Endothelial cell of umbilical vein (primary cell): Measurements from ENCODE around the gene RNF183. TPM values are rescaled to one million over a fixed set of nuclear protein-coding genes. Genes with fewer than 3 reads are reported as not detected.

Experiments used
- BruUV-seq: library from RNA; stranded (reverse); fragments of 400-500 nt; replicated peaks from 2 replicates; lab custom pipeline; 2021; lab: Mats Ljungman, UMichigan
- CTCF ChIA-PET: fragments of 300-600, 350-600 bp; sonication (Branson Sonifier 250); formaldehyde crosslinking; loops from one replicate; lab custom pipeline; 2021; ENCODE audit warnings: antibody characterized with exemption, inconsistent platforms; lab: Charles Lee
- POLR2A ChIA-PET: fragments of 300-600, 350-600 bp; sonication (Branson Sonifier 250); formaldehyde crosslinking; loops from one replicate; lab custom pipeline; 2021; ENCODE audit warnings: antibody characterized with exemption, inconsistent platforms; lab: Charles Lee
- DNase-seq: peaks from one replicate; pipeline ENCODE4 v3.0.0-alpha.2; 2011; ENCODE audit warnings: low read depth, low spot score
- FAIRE-seq: peaks from 2 replicates; lab custom pipeline; 2011; peaks lifted over from hg19 to GRCh38; lab: Jason Lieb, UNC
- H2AFZ ChIP-seq: 2 replicates; pipeline ENCODE4 v1.6.0; 2012; ENCODE audit warnings: low read depth, low read length, control low read depth, inconsistent platforms
- H3K27ac ChIP-seq: 2 replicates; pipeline ENCODE4 v1.5.1; 2011; ENCODE audit warnings: low read depth, mild to moderate bottlenecking, control low read depth, low read length, moderate library complexity; ENCODE audit not compliant: insufficient read depth
- H3K27me3 ChIP-seq, 2 experiments: 2 replicates each; pipeline versions ENCODE4 v1.6.0 to v1.6.1; 2011; ENCODE audit warnings: low read length in 2 of 2, mixed read lengths in 1 of 2; ENCODE audit not compliant: control insufficient read depth in 2 of 2, insufficient read depth in 2 of 2
- H3K36me3 ChIP-seq, 2 experiments: 2 replicates in 1 of 2; 3 replicates in 1 of 2; pipeline ENCODE4 v1.5.1; 2011; ENCODE audit warnings: low read length in 2 of 2, mild to moderate bottlenecking in 1 of 2, moderate library complexity in 1 of 2; ENCODE audit not compliant: control insufficient read depth in 2 of 2, insufficient read depth in 2 of 2; ENCODE audit errors: extremely low read depth in 1 of 2
- H3K4me1 ChIP-seq: 3 replicates; pipeline ENCODE4 v1.5.1; 2011; ENCODE audit warnings: mild to moderate bottlenecking, low read length; ENCODE audit not compliant: control insufficient read depth, insufficient read depth; ENCODE audit errors: extremely low read depth
- H3K4me2 ChIP-seq: 2 replicates; pipeline ENCODE4 v1.6.1; 2011; ENCODE audit warnings: low read length, control low read depth, mixed read lengths; ENCODE audit not compliant: insufficient read depth
- H3K4me3 ChIP-seq, 3 experiments: fragments of 200-600 bp in 1 of 3; sonication (generic), shearing (Covaris generic) in 1 of 3; replicated peaks in 1 of 3; 2 replicates each; pipeline ENCODE4 v1.5.1; 2011 to 2016; ENCODE audit warnings: control low read depth in 3 of 3, low read length in 3 of 3, mild to moderate bottlenecking in 2 of 3, inconsistent platforms in 1 of 3, low read depth in 1 of 3, moderate library complexity in 1 of 3; ENCODE audit not compliant: insufficient read depth in 1 of 3
- H3K79me2 ChIP-seq: 2 replicates; pipeline ENCODE4 v1.6.0; 2012; ENCODE audit warnings: low read length, inconsistent platforms; ENCODE audit not compliant: control insufficient read depth, insufficient read depth
- H3K9ac ChIP-seq: replicated peaks from 2 replicates; pipeline ENCODE3; 2011; ENCODE audit warnings: low read length, control low read depth; ENCODE audit not compliant: insufficient read depth; ENCODE audit errors: extremely low read depth
- H3K9me1 ChIP-seq: replicated peaks from 3 replicates; pipeline ENCODE4 v1.6.0; 2011; ENCODE audit warnings: mild to moderate bottlenecking, low read length; ENCODE audit not compliant: control insufficient read depth, insufficient read depth; ENCODE audit errors: extremely low read depth
- H3K9me3 ChIP-seq: replicated peaks from 2 replicates; pipeline ENCODE4 v1.5.1; 2012; ENCODE audit warnings: low read length, inconsistent platforms; ENCODE audit not compliant: control insufficient read depth, insufficient read depth
- H4K20me1 ChIP-seq: replicated peaks from 2 replicates; pipeline ENCODE3; 2011; ENCODE audit warnings: mild to moderate bottlenecking, low read length; ENCODE audit not compliant: control insufficient read depth, insufficient read depth; ENCODE audit errors: extremely low read depth
- EZH2 ChIP-seq: IDR thresholded peaks from 2 replicates; pipeline ENCODE4 v1.6.1; 2012; ENCODE audit warnings: borderline replicate concordance, low read depth, mild to moderate bottlenecking, moderate library complexity, low read length, inconsistent platforms; ENCODE audit not compliant: severe bottlenecking
- FOS ChIP-seq: IDR thresholded peaks from 2 replicates; pipeline ENCODE4 v1.6.1; 2011; ENCODE audit warnings: mild to moderate bottlenecking, low read length, moderate library complexity, borderline replicate concordance; ENCODE audit not compliant: insufficient read depth
- GATA2 ChIP-seq: IDR thresholded peaks from 2 replicates; pipeline ENCODE4 v1.7.0; 2011; ENCODE audit warnings: low read depth, mild to moderate bottlenecking, moderate library complexity, mixed read lengths, low read length; ENCODE audit not compliant: insufficient read length, insufficient read depth
- JUN ChIP-seq: IDR thresholded peaks from 2 replicates; pipeline ENCODE4 v1.6.1; 2011; ENCODE audit warnings: borderline replicate concordance, low read depth; ENCODE audit not compliant: insufficient read length, insufficient read depth
- MYC ChIP-seq: IDR thresholded peaks from one replicate; pipeline ENCODE4 v1.6.1; 2011; ENCODE audit warnings: mild to moderate bottlenecking, low read depth, low read length
- POLR2A ChIP-seq: IDR thresholded peaks from 2 replicates; pipeline ENCODE4 v1.6.1; 2012; ENCODE audit warnings: low read depth, mild to moderate bottlenecking, control low read depth, low read length
- POLR2AphosphoS5 ChIP-seq: IDR thresholded peaks from 2 replicates; pipeline ENCODE4 v1.6.1; 2012; ENCODE audit warnings: low read depth, mild to moderate bottlenecking, control low read depth, low read length, moderate library complexity; ENCODE audit not compliant: insufficient read depth
- dilution Hi-C: fragments of 300-500 bp; cut with MboI; formaldehyde crosslinking; loops from one replicate; pipeline ENCODE4 v1.15.0; 2019; ENCODE audit warnings: low sequenced_read_pairs; ENCODE audit not compliant: extremely low pct_ligation_motif_present
- intact Hi-C: fragments of 100-400 bp; cut with micrococcal nuclease; formaldehyde crosslinking; loops from one replicate; pipeline ENCODE4 v1.10.0; 2022
- polyA plus RNA-seq, 4 experiments: library from polyadenylated mRNA; depleted of rRNA in 3 of 4; stranded (reverse) in 3 of 4; unstranded in 1 of 4; fragments of >200 nt; gene quantifications; 2 replicates each; pipeline versions ENCODE4 v1.2.1 to v1.2.3, GENCODE V29; 2011 to 2012; ENCODE audit warnings: missing spikeins in 1 of 4
- total RNA-seq: library from RNA; stranded (reverse); gene quantifications from 2 replicates; pipeline ENCODE4 v1.2.3, GENCODE V29; 2021
- TF ChIP-seq, protein P1 (sequence below): IDR thresholded peaks from 2 replicates; pipeline ENCODE4 v1.6.1; 2011; ENCODE audit not compliant: insufficient read depth, insufficient read length
- TF ChIP-seq, protein P2 (sequence below), 2 donors: IDR thresholded peaks; 1 replicate in 1 of 2; 2 replicates in 1 of 2; pipeline ENCODE4 v1.5.1; 2011; ENCODE audit warnings: low read length in 2 of 2, mild to moderate bottlenecking in 2 of 2, moderate library complexity in 2 of 2, control low read depth in 1 of 2, inconsistent platforms in 1 of 2, low read depth in 1 of 2; ENCODE audit not compliant: insufficient read depth in 1 of 2; ENCODE audit errors: extremely low read depth in 1 of 2

Gene RNF183
- total and polyA plus RNA-seq, 2 donors (not counting 3 experiments of a cell fraction or from before 2014, with no cell fraction given): not detected

DNA sequence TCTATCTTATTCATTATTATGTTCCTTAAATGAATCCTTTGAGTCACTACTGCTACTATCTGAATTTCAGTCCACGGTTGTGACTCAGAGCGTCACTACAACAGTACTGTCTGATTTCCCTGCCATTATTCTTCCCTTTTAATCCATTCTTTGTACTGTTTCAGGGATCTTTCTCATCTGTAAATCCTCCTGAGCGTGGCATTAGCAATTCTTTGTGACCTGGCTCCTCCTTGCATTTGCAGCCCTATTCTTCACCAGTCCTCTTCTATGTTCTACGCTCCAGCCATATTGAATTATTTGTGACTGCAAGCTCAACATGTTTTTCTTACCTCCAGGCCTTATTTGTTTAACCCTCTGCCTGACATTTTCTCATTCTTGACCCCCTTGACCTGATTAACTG is 21.8 kb downstream of the RNF183 start:
- no peaks in the 10 kb centered on the region for H3K9me3 ChIP-seq
- no peak overlapping the region for H3K4me2 ChIP-seq
- peaks cover 23 to 27% of the 10 kb centered on the region in 2 experiments for H3K36me3 ChIP-seq
- FAIRE-seq (no peak), DNase-seq (no peak)
- BruUV-seq: no TSS peak
- peaks cover 3% of the 10 kb centered on the region for H3K4me1 ChIP-seq
- intact Hi-C loops: no loop called here
- ChIA-PET CTCF (no interaction called here), POLR2A (no interaction called here)
- H3K79me2 ChIP-seq: peaks cover 7% of the 10 kb centered on the region
- H3K27ac ChIP-seq: no peak overlapping the region
- no peak overlapping the region for H2AFZ ChIP-seq
- no peak overlapping the region for H3K9ac ChIP-seq
- dilution Hi-C loops: no loop called here
- H3K9me1 ChIP-seq: no peaks in the 10 kb centered on the region
- no peaks in the 10 kb centered on the region for H4K20me1 ChIP-seq
- H3K27me3 ChIP-seq: no peaks in the 10 kb centered on the region
- H3K4me3 ChIP-seq: no peak overlapping the region
- TF ChIP-seq MYC (no peak), POLR2A (no peak), EZH2 (no peak), JUN (no peak), FOS (no peak), POLR2AphosphoS5 (no peak), GATA2 (no peak)
- TF ChIP-seq, protein P1, sequence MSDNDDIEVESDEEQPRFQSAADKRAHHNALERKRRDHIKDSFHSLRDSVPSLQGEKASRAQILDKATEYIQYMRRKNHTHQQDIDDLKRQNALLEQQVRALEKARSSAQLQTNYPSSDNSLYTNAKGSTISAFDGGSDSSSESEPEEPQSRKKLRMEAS: no peak
- TF ChIP-seq, protein P2, sequence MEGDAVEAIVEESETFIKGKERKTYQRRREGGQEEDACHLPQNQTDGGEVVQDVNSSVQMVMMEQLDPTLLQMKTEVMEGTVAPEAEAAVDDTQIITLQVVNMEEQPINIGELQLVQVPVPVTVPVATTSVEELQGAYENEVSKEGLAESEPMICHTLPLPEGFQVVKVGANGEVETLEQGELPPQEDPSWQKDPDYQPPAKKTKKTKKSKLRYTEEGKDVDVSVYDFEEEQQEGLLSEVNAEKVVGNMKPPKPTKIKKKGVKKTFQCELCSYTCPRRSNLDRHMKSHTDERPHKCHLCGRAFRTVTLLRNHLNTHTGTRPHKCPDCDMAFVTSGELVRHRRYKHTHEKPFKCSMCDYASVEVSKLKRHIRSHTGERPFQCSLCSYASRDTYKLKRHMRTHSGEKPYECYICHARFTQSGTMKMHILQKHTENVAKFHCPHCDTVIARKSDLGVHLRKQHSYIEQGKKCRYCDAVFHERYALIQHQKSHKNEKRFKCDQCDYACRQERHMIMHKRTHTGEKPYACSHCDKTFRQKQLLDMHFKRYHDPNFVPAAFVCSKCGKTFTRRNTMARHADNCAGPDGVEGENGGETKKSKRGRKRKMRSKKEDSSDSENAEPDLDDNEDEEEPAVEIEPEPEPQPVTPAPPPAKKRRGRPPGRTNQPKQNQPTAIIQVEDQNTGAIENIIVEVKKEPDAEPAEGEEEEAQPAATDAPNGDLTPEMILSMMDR (IDR thresholded peaks at IDR 0.05; ENCODE audit: extremely low read depth in 1 of 2, insufficient read depth in 1 of 2, low read depth in 1 of 2, low read length in 2 of 2): no peak
